Osteoblast (primary cell): ENCODE measurements around the gene TALDO1. TPM values are rescaled to one million over a fixed set of nuclear protein-coding genes. Genes with fewer than 3 reads are reported as not detected.

Experiments
- DNase-seq: peaks from one replicate; pipeline ENCODE4 v3.0.0; 2011; ENCODE audit warnings: low spot score, mixed read lengths; ENCODE audit not compliant: insufficient read length; ENCODE audit errors: missing footprints
- H2AFZ ChIP-seq: 2 replicates; pipeline ENCODE4 v1.6.0; 2011; ENCODE audit warnings: mild to moderate bottlenecking, low read length
- H3K27ac ChIP-seq: 2 replicates; pipeline ENCODE4 v1.5.1; 2011; ENCODE audit warnings: mild to moderate bottlenecking, low read depth, low read length, moderate library complexity
- H3K27me3 ChIP-seq: 2 replicates; pipeline ENCODE4 v1.6.0; 2012; ENCODE audit warnings: mild to moderate bottlenecking, control low read depth, inconsistent platforms, low read length, moderate library complexity; ENCODE audit not compliant: insufficient read depth
- H3K36me3 ChIP-seq: 2 replicates; pipeline ENCODE4 v1.5.1; 2011; ENCODE audit warnings: mild to moderate bottlenecking, low read length, control low read depth, moderate library complexity; ENCODE audit not compliant: insufficient read depth
- H3K4me1 ChIP-seq: 2 replicates; pipeline ENCODE4 v1.5.1; 2011; ENCODE audit warnings: mild to moderate bottlenecking, low read length, control low read depth, moderate library complexity; ENCODE audit not compliant: insufficient read depth
- H3K4me2 ChIP-seq: 2 replicates; pipeline ENCODE4 v1.6.0; 2011; ENCODE audit warnings: mild to moderate bottlenecking, low read length; ENCODE audit not compliant: insufficient read depth
- H3K4me3 ChIP-seq: fragments of 200-600 bp; sonication (generic); 3 replicates; pipeline ENCODE4 v1.5.1; 2012; ENCODE audit warnings: mild to moderate bottlenecking, low read length, inconsistent platforms; ENCODE audit not compliant: insufficient read depth
- H3K79me2 ChIP-seq: 2 replicates; pipeline ENCODE4 v1.6.0; 2012; ENCODE audit warnings: mild to moderate bottlenecking, low read length, control low read depth, inconsistent platforms; ENCODE audit not compliant: insufficient read depth
- H3K9me3 ChIP-seq: 2 replicates; pipeline ENCODE4 v1.5.1; 2011; ENCODE audit warnings: low read depth, low read length, control low read depth
- H4K20me1 ChIP-seq: 2 replicates; pipeline ENCODE4 v1.6.0; 2012; ENCODE audit warnings: mild to moderate bottlenecking, low read length, control low read depth; ENCODE audit not compliant: insufficient read depth
- CTCF ChIP-seq: IDR thresholded peaks from 2 replicates; pipeline ENCODE4 v1.5.1; 2011; ENCODE audit warnings: mild to moderate bottlenecking, low read depth, low read length, moderate library complexity; ENCODE audit errors: extremely low read depth
- total RNA-seq: library from RNA; depleted of rRNA; stranded (reverse); fragments of >200 nt; gene quantifications from 2 replicates; pipeline ENCODE4 v1.2.3, GENCODE V29; 2012

The TALDO1 gene
- total RNA-seq, 1 donor = 204 TPM

GRCh38 chr11:722346-722811, 24.9 kb upstream of the TALDO1 start:
- DNase-seq = peak; percentile 61
- TF ChIP-seq CTCF = no peak
- Histone ChIP-seq H3K4me2 (no peak overlapping the region), H4K20me1 (no peaks in the 10 kb centered on the region), H3K4me1 (no peaks in the 10 kb centered on the region), H3K27me3 (peaks cover 6% of the 10 kb centered on the region), H3K4me3 (no peak overlapping the region), H3K9me3 (no peaks in the 10 kb centered on the region), H3K79me2 (no peaks in the 10 kb centered on the region), H3K36me3 (no peaks in the 10 kb centered on the region), H2AFZ (no peak overlapping the region), H3K27ac (no peak overlapping the region)

GRCh38 chr11:723120-723883, 24.0 kb upstream of the TALDO1 start:
- Histone ChIP-seq H3K79me2 (no peaks in the 10 kb centered on the region), H3K36me3 (no peaks in the 10 kb centered on the region), H3K27me3 (peaks cover 6% of the 10 kb centered on the region), H2AFZ (no peak overlapping the region), H4K20me1 (no peaks in the 10 kb centered on the region), H3K4me1 (peaks cover 9% of the 10 kb centered on the region), H3K9me3 (no peaks in the 10 kb centered on the region), H3K27ac (no peak overlapping the region), H3K4me3 (no peak overlapping the region), H3K4me2 (no peak overlapping the region)
- peak; percentile 67 for TF ChIP-seq CTCF
- peak; percentile 96 for DNase-seq

GRCh38 chr11:724049-724777, 23.1 kb upstream of the TALDO1 start:
- no peak overlapping the region for H3K27ac ChIP-seq
- H2AFZ ChIP-seq = no peak overlapping the region
- no peak for TF ChIP-seq CTCF
- H4K20me1 ChIP-seq = no peaks in the 10 kb centered on the region
- H3K4me1 ChIP-seq = peaks cover 18% of the 10 kb centered on the region
- DNase-seq = peak; percentile 59
- H3K4me2 ChIP-seq = no peak overlapping the region
- no peak overlapping the region for H3K4me3 ChIP-seq
- no peaks in the 10 kb centered on the region for H3K9me3 ChIP-seq
- H3K36me3 ChIP-seq = no peaks in the 10 kb centered on the region
- no peaks in the 10 kb centered on the region for H3K79me2 ChIP-seq
- peaks cover 6% of the 10 kb centered on the region for H3K27me3 ChIP-seq

- H3K79me2 ChIP-seq = no peaks in the 10 kb centered on the region
- no peak overlapping the region for H3K27ac ChIP-seq
- TF ChIP-seq CTCF = no peak
- H3K9me3 ChIP-seq = no peaks in the 10 kb centered on the region
- H4K20me1 ChIP-seq = no peaks in the 10 kb centered on the region
- H3K4me2 ChIP-seq = no peak overlapping the region
- H3K4me1 ChIP-seq = peaks cover 18% of the 10 kb centered on the region
- H3K4me3 ChIP-seq = no peak overlapping the region
- H3K27me3 ChIP-seq = peaks cover 6% of the 10 kb centered on the region
- DNase-seq = peak; percentile 72
- H3K36me3 ChIP-seq = no peaks in the 10 kb centered on the region
- H2AFZ ChIP-seq = no peak overlapping the region
Observed at GRCh38 chr11:724778-725386, 22.4 kb upstream of the TALDO1 start.
